WTC11 (cell line): ENCODE data around the gene FRS3. TPM values are rescaled to one million over a fixed set of nuclear protein-coding genes. Genes with fewer than 3 reads are reported as not detected.

ENCODE experiments used
- ATAC-seq: fragments of 200-7000 bp; cut with Tn5 transposase; 2 replicates; pipeline ENCODE4 v1.10.0; 2021; ENCODE audit warnings: mild to moderate bottlenecking, moderate library complexity
- CTCF ChIA-PET: fragments of 300-600 bp; sonication (Branson Sonifier 250); formaldehyde crosslinking; loops from one replicate; lab custom pipeline; 2021; ENCODE audit warnings: antibody characterized with exemption; lab: Charles Lee
- POLR2A ChIA-PET: fragments of 350-600 bp; sonication (Branson Sonifier 250); formaldehyde crosslinking; loops from one replicate; lab custom pipeline; 2021; ENCODE audit warnings: antibody characterized with exemption; lab: Charles Lee
- DNase-seq: peaks from one replicate; pipeline ENCODE4 v3.0.0; 2021; ENCODE audit warnings: low spot score
- H3K27ac Mint-ChIP-seq: 2 replicates; pipeline ENCODE4 v1.8.0; 2021; ENCODE audit warnings: mixed read lengths
- H3K27me3 Mint-ChIP-seq: 2 replicates; pipeline ENCODE4 v1.8.0; 2021; ENCODE audit warnings: low read depth, mild to moderate bottlenecking, moderate library complexity, mixed read lengths
- H3K36me3 Mint-ChIP-seq: 2 replicates; pipeline ENCODE4 v1.8.0; 2021; ENCODE audit warnings: mixed read lengths
- H3K4me1 Mint-ChIP-seq: 2 replicates; pipeline ENCODE4 v1.8.0; 2022; ENCODE audit warnings: mixed read lengths
- H3K4me3 Mint-ChIP-seq: 2 replicates; pipeline ENCODE4 v1.8.0; 2021; ENCODE audit warnings: mild to moderate bottlenecking, moderate library complexity, mixed read lengths
- H3K9me3 Mint-ChIP-seq: 2 replicates; pipeline ENCODE4 v1.8.0; 2021; ENCODE audit warnings: mixed read lengths
- CREB1 ChIP-seq: sonication (generic); formaldehyde crosslinking; IDR thresholded peaks from 2 replicates; pipeline ENCODE4 v1.8.0; 2023; ENCODE audit warnings: mild to moderate bottlenecking, missing genetic modification reagents
- ETV6 ChIP-seq: sonication (generic); formaldehyde crosslinking; IDR thresholded peaks from 2 replicates; pipeline ENCODE4 v1.8.1; 2022; ENCODE audit warnings: mild to moderate bottlenecking, missing genetic modification reagents
- GRHL2 ChIP-seq: fragments of 250-450 bp; sonication (Bioruptor Pico); IDR thresholded peaks from 2 replicates; pipeline ENCODE4 v1.8.0; 2022; ENCODE audit warnings: mild to moderate bottlenecking, moderate library complexity; ENCODE audit not compliant: insufficient replicate concordance, severe bottlenecking
- IRF2 ChIP-seq: sonication (generic); formaldehyde crosslinking; IDR thresholded peaks from 2 replicates; pipeline ENCODE4 v1.8.0; 2022; ENCODE audit warnings: low read depth, missing genetic modification reagents, borderline replicate concordance
- MYBL2 ChIP-seq: sonication (generic); formaldehyde crosslinking; IDR thresholded peaks from 2 replicates; pipeline ENCODE4 v1.8.1; 2023; ENCODE audit warnings: mild to moderate bottlenecking, moderate library complexity, missing genetic modification reagents
- NR2C2 ChIP-seq: sonication (generic); formaldehyde crosslinking; IDR thresholded peaks from 2 replicates; pipeline ENCODE4 v1.8.0; 2022; ENCODE audit warnings: mild to moderate bottlenecking, missing genetic modification reagents
- PRRX2 ChIP-seq: fragments of 250-450 bp; sonication (Bioruptor Pico); IDR thresholded peaks from 2 replicates; pipeline ENCODE4 v1.8.0; 2021; ENCODE audit warnings: mild to moderate bottlenecking
- RELA ChIP-seq: sonication (generic); formaldehyde crosslinking; IDR thresholded peaks from 2 replicates; pipeline ENCODE4 v1.8.1; 2022; ENCODE audit warnings: missing genetic modification reagents, mild to moderate bottlenecking, borderline replicate concordance
- SMAD3 ChIP-seq: sonication (generic); formaldehyde crosslinking; IDR thresholded peaks from 2 replicates; pipeline ENCODE4 v1.8.0; 2022; ENCODE audit warnings: missing genetic modification reagents, mild to moderate bottlenecking, borderline replicate concordance
- SMAD4 ChIP-seq: sonication (generic); formaldehyde crosslinking; IDR thresholded peaks from 2 replicates; pipeline ENCODE4 v1.8.0; 2022; ENCODE audit warnings: mild to moderate bottlenecking, missing genetic modification reagents
- SP1 ChIP-seq: sonication (generic); formaldehyde crosslinking; conservative IDR thresholded peaks from 2 replicates; pipeline ENCODE4 v1.8.1; 2022; ENCODE audit warnings: missing genetic modification reagents
- TEAD1 ChIP-seq: sonication (generic); formaldehyde crosslinking; IDR thresholded peaks from 2 replicates; pipeline ENCODE4 v1.8.0; 2022; ENCODE audit warnings: mild to moderate bottlenecking, missing genetic modification reagents
- TEAD4 ChIP-seq: sonication (generic); formaldehyde crosslinking; IDR thresholded peaks from 2 replicates; pipeline ENCODE4 v1.8.0; 2022; ENCODE audit warnings: mild to moderate bottlenecking, missing genetic modification reagents
- ZBTB21 ChIP-seq: sonication (generic); formaldehyde crosslinking; IDR thresholded peaks from 2 replicates; pipeline ENCODE4 v1.8.1; 2023; ENCODE audit warnings: mild to moderate bottlenecking, missing genetic modification reagents, borderline replicate concordance
- ZNF121 ChIP-seq: sonication (generic); formaldehyde crosslinking; IDR thresholded peaks from 2 replicates; pipeline ENCODE4 v1.8.0; 2023; ENCODE audit warnings: missing genetic modification reagents
- ZNF138 ChIP-seq: sonication (generic); formaldehyde crosslinking; conservative IDR thresholded peaks from 2 replicates; pipeline ENCODE4 v1.8.1; 2022; ENCODE audit warnings: mild to moderate bottlenecking, moderate library complexity, missing genetic modification reagents
- ZNF263 ChIP-seq: sonication (generic); formaldehyde crosslinking; IDR thresholded peaks from 2 replicates; pipeline ENCODE4 v1.8.1; 2022; ENCODE audit warnings: low read depth, mild to moderate bottlenecking, moderate library complexity, missing genetic modification reagents
- ZNF671 ChIP-seq: fragments of 250-450 bp; sonication (Bioruptor Pico); IDR thresholded peaks from 2 replicates; pipeline ENCODE4 v1.8.0; 2021; ENCODE audit warnings: mild to moderate bottlenecking
- total RNA-seq: library from RNA; stranded (reverse); gene quantifications from 3 replicates; pipeline ENCODE4 v1.2.3, GENCODE V29; 2021
- TF ChIP-seq, protein P1 (sequence below): fragments of 250-450 bp; sonication (Bioruptor Pico); conservative IDR thresholded peaks from 2 replicates; pipeline ENCODE4 v1.9.0; 2021; ENCODE audit warnings: mild to moderate bottlenecking
- TF ChIP-seq, protein P2 (sequence below): sonication (generic); formaldehyde crosslinking; IDR thresholded peaks from 2 replicates; pipeline ENCODE4 v1.8.1; 2022; ENCODE audit warnings: mild to moderate bottlenecking, missing genetic modification reagents, moderate library complexity, borderline replicate concordance
- TF ChIP-seq, protein P3 (sequence below): sonication (generic); formaldehyde crosslinking; IDR thresholded peaks from 2 replicates; pipeline ENCODE4 v1.8.1; 2023; ENCODE audit warnings: mild to moderate bottlenecking, missing genetic modification reagents
- TF ChIP-seq, protein P4 (sequence below): sonication (generic); formaldehyde crosslinking; IDR thresholded peaks from 2 replicates; pipeline ENCODE4 v1.8.0; 2022; ENCODE audit warnings: missing genetic modification reagents
- TF ChIP-seq, protein P5 (sequence below): sonication (generic); formaldehyde crosslinking; IDR thresholded peaks from 2 replicates; pipeline ENCODE4 v1.8.0; 2022; ENCODE audit warnings: mild to moderate bottlenecking, missing genetic modification reagents
- TF ChIP-seq, protein P6 (sequence below): sonication (generic); formaldehyde crosslinking; conservative IDR thresholded peaks from 2 replicates; pipeline ENCODE4 v1.8.1; 2022; ENCODE audit warnings: mild to moderate bottlenecking, missing genetic modification reagents

FRS3 gene
- total RNA-seq, 1 experiment from 2014 or later, result 7.8 TPM

DNA sequence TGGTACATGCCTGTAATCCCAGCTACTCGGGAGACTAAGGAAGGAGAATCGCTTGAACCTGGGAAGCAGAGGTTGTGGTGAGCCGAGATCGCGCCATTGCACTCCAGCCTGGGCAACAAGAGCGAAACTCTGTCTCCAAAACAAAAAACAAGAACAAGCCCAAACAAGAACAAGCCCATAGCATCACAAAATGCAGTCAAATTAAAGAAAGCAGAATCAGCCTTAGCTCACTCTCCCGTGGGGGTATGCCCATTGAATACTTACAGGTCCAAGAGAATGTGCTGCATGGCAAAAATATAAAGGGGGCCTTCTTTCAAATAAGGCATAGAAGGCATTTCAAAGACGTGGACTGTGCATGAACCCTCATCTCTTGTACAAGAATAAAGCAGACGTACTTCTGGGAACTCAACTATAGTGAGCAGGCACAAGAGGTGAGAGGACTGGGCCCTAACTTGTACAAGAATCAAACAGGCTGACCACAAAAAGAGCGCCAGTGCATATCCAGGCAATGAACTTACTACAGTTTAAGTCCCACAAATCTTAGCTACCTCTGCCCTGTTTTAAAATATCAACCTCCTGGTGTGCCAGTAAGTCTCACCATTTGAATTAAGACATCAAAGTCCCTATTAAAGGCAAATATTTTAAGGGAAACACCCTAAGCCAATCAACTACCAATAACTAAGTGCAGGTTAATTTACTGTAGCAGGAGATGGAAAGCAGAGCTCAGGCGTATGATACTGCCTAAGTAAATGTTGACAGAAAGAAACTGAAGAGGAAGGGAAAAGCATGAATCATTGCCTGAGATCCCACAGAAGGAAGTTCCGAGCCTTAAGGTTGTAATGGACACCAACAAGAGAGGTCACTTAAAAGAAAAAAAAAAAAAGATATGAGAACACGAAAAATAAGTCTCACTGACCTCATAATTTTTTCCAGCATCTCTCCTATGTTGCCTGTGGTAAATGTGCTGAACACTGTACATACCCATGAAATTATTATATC is 45.2 kb upstream of the FRS3 start (continued):
- TF ChIP-seq ZNF671 (no peak), SMAD3 (CRISPR knock-in tag) (no peak), ZBTB21 (CRISPR knock-in tag) (no peak), ZNF263 (CRISPR knock-in tag) (no peak), RELA (CRISPR knock-in tag) (no peak), ZNF138 (CRISPR knock-in tag) (no peak)
- TF ChIP-seq, protein P1, sequence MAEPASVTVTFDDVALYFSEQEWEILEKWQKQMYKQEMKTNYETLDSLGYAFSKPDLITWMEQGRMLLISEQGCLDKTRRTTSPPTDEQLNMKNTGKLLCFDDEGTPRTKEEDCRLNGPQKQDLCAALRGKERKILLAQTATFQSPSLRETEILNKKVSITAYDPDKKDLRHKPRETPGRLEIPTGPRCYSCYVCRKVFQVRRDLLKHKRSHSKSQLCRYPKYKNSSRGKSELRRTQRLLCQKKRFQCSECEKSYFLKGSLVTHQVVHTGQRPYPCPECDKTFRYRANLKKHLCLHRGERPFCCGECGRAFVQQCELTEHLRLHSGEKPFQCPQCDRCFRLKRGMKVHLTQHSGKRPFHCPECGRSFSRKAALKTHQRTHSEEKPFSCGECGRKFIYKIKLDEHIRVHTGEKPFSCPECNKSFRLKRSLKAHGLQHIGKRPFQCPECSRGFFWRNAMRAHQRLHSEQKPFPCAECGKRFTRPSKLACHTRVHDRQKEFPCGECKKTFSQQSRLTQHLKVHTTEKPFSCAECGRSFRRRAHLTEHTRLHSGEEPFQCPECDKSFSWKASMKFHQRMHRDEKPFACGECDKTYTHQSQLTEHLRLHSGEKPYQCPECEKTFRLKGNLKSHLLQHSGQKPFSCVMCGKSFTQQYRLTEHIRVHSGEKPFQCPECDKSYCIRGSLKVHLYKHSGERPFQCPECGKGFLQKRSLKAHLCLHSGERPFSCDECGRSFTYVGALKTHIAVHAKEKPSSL, result no peak
- TF ChIP-seq, all 79 proteins: peak for 0

DNA sequence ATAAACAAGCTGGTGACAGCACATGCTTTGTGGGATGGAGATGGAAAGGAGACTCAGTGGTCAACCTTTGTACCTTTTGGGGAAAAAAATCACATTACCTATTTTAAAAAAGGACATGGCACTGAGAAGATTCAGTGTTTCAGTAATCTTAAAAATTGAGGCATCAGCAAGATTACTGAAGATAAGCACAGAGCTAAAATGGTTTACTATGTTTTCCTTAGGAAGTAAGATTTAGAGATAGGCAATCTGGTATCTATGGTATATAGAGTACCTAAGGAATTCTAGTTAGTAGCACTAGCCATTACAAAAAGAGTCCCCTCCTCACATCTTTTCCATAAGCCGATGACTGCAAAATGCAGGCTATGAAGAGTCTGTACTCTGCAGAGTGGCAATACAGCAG is 43.5 kb upstream of the FRS3 start:
- H3K36me3 Mint-ChIP-seq, result no peaks in the 10 kb centered on the region
- H3K4me3 Mint-ChIP-seq, result no peak overlapping the region
- ChIA-PET CTCF (interaction anchor here (0.6 kb wide), 1 partner anchor 36 kb away, joined by 5 read pairs; the partner anchor contains the start of gene TOMM6), POLR2A (no interaction called here)
- H3K4me1 Mint-ChIP-seq, result no peaks in the 10 kb centered on the region
- DNase-seq (no peak), ATAC-seq (no peak)
- H3K27ac Mint-ChIP-seq, result no peak overlapping the region
- H3K9me3 Mint-ChIP-seq, result no peaks in the 10 kb centered on the region
- no peaks in the 10 kb centered on the region for H3K27me3 Mint-ChIP-seq
- TF ChIP-seq PRRX2 (CRISPR knock-in tag), result no peak
- TF ChIP-seq ZNF121 (CRISPR knock-in tag), result no peak
- TF ChIP-seq, protein P2, sequence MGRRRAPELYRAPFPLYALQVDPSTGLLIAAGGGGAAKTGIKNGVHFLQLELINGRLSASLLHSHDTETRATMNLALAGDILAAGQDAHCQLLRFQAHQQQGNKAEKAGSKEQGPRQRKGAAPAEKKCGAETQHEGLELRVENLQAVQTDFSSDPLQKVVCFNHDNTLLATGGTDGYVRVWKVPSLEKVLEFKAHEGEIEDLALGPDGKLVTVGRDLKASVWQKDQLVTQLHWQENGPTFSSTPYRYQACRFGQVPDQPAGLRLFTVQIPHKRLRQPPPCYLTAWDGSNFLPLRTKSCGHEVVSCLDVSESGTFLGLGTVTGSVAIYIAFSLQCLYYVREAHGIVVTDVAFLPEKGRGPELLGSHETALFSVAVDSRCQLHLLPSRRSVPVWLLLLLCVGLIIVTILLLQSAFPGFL (CRISPR knock-in tag), result no peak
- no peak for TF ChIP-seq MYBL2 (CRISPR knock-in tag)
- TF ChIP-seq, protein P3, sequence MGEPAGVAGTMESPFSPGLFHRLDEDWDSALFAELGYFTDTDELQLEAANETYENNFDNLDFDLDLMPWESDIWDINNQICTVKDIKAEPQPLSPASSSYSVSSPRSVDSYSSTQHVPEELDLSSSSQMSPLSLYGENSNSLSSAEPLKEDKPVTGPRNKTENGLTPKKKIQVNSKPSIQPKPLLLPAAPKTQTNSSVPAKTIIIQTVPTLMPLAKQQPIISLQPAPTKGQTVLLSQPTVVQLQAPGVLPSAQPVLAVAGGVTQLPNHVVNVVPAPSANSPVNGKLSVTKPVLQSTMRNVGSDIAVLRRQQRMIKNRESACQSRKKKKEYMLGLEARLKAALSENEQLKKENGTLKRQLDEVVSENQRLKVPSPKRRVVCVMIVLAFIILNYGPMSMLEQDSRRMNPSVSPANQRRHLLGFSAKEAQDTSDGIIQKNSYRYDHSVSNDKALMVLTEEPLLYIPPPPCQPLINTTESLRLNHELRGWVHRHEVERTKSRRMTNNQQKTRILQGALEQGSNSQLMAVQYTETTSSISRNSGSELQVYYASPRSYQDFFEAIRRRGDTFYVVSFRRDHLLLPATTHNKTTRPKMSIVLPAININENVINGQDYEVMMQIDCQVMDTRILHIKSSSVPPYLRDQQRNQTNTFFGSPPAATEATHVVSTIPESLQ (CRISPR knock-in tag), result no peak
- TF ChIP-seq CREB1 (CRISPR knock-in tag), result no peak
- TF ChIP-seq NR2C2 (CRISPR knock-in tag), result no peak
- TF ChIP-seq TEAD1 (CRISPR knock-in tag), result no peak
- TF ChIP-seq ETV6, result no peak
- no peak for TF ChIP-seq SMAD4
- TF ChIP-seq, protein P4, sequence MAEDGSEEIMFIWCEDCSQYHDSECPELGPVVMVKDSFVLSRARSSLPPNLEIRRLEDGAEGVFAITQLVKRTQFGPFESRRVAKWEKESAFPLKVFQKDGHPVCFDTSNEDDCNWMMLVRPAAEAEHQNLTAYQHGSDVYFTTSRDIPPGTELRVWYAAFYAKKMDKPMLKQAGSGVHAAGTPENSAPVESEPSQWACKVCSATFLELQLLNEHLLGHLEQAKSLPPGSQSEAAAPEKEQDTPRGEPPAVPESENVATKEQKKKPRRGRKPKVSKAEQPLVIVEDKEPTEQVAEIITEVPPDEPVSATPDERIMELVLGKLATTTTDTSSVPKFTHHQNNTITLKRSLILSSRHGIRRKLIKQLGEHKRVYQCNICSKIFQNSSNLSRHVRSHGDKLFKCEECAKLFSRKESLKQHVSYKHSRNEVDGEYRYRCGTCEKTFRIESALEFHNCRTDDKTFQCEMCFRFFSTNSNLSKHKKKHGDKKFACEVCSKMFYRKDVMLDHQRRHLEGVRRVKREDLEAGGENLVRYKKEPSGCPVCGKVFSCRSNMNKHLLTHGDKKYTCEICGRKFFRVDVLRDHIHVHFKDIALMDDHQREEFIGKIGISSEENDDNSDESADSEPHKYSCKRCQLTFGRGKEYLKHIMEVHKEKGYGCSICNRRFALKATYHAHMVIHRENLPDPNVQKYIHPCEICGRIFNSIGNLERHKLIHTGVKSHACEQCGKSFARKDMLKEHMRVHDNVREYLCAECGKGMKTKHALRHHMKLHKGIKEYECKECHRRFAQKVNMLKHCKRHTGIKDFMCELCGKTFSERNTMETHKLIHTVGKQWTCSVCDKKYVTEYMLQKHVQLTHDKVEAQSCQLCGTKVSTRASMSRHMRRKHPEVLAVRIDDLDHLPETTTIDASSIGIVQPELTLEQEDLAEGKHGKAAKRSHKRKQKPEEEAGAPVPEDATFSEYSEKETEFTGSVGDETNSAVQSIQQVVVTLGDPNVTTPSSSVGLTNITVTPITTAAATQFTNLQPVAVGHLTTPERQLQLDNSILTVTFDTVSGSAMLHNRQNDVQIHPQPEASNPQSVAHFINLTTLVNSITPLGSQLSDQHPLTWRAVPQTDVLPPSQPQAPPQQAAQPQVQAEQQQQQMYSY (CRISPR knock-in tag), result no peak
- TF ChIP-seq, protein P5, sequence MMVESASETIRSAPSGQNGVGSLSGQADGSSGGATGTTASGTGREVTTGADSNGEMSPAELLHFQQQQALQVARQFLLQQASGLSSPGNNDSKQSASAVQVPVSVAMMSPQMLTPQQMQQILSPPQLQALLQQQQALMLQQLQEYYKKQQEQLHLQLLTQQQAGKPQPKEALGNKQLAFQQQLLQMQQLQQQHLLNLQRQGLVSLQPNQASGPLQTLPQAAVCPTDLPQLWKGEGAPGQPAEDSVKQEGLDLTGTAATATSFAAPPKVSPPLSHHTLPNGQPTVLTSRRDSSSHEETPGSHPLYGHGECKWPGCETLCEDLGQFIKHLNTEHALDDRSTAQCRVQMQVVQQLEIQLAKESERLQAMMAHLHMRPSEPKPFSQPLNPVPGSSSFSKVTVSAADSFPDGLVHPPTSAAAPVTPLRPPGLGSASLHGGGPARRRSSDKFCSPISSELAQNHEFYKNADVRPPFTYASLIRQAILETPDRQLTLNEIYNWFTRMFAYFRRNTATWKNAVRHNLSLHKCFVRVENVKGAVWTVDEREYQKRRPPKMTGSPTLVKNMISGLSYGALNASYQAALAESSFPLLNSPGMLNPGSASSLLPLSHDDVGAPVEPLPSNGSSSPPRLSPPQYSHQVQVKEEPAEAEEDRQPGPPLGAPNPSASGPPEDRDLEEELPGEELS (CRISPR knock-in tag), result no peak
- no peak for TF ChIP-seq TEAD4
- TF ChIP-seq, protein P6, sequence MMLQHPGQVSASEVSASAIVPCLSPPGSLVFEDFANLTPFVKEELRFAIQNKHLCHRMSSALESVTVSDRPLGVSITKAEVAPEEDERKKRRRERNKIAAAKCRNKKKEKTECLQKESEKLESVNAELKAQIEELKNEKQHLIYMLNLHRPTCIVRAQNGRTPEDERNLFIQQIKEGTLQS (CRISPR knock-in tag), result no peak
- no peak for TF ChIP-seq SP1
- no peak for TF ChIP-seq IRF2
- no peak for TF ChIP-seq GRHL2 (CRISPR knock-in tag)
